HG03108 (cell line): ENCODE measurements around the gene RFLNA.

Experiments used
- ATAC-seq: cut with Tn5 transposase; IDR thresholded peaks from one replicate; pipeline ENCODE4 v1.9.1; 2021; ENCODE audit warnings: moderate library complexity; ENCODE audit not compliant: unreplicated experiment

The RFLNA gene

GRCh38 chr12:124335426-124336183 is 40.7 kb downstream of the RFLNA start:
- no peak for ATAC-seq

DNA sequence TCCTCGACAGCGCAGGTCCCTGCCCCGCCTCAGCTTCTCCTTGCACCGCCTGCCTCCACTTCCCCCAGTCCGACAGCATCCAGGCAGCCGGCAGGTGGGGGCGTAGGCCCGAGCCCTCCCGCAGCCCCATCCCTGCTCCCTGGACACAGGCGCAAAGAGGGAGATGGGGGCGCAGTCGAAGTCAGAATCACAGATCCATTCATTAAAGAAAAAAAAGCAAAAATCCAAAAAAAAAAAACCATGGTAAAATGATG is 41.2 kb downstream of the RFLNA start:
- ATAC-seq, result no peak

- no peak for ATAC-seq
These were observed 42.0 kb downstream of the RFLNA start for GRCh38 chr12:124336742-124337520.

GRCh38 chr12:124337622-124338021 is 42.7 kb downstream of the RFLNA start:
- ATAC-seq, result no peak

GRCh38 chr12:124338448-124338847 is 43.6 kb downstream of the RFLNA start:
- no peak for ATAC-seq

DNA sequence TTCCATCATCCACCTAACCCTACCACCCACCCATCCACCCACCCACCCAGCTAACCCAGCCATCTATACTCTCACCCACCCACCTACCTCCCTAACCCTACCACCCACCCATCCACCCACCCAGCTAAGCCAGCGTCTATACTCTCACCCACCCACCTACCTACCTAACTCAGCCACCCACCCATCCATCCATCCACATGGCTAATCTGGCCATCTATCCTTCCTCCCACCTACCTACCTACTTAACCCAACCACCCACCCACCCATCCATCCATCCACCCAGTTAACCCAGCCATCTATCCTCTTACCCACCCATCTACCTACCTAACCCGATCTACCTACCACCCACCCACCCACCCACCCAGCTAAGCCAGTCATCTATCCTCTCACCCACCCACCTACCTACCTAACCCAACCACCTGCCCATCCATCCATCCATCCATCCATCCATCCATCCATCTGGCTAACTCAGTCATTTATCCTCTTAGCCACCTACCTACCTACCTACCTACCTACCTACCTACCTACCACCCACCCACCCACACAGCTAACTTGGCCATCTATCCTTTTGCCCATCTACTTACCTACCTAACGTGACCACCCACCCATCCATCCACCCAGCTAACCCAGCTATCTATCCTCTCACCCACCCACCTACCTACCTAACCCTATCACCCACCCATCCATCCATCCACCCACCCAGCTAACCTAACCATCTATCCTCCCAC is 44.1 kb downstream of the RFLNA start:
- ATAC-seq, result no peak

DNA sequence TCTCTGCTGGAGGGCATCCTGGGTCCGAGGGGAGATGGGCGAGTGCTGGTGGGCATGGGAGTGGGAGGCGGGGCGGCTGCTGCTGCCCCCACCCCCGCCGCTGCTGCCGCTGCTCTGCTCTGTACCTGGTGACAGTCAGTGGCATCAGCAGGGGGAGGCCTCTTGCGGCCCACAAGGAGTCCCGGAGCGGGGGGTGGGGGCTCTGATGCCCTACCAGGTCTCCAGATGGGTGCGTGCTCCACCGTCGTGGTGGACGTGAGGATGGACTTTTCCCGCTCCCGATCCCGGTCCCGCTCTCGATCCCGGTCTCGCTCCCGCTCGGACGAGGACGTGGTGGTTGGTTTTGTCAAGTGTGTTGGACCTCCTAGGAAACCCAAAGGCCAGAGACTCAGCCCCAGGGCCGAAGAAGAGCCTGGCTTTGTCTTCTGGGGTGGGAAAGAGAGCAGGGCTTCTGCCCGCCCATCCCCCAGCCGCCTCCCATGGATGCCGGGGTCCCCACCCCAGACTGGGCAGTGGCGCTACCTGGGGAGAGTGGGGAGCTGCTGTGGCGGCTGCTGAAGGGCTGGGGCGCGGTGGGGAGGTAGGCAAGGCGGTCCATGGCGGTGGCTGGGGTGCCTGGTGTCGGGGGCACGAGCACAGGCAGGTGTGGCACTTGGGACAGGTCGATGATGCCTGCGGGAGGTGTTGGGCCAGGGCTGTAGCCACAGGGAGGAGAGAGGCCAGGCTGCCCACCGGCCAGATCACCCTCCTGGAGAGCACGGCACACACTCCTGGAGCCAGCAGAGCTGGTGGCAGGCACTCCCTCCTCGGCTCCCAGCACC is 45.4 kb downstream of the RFLNA start:
- no peak for ATAC-seq

DNA sequence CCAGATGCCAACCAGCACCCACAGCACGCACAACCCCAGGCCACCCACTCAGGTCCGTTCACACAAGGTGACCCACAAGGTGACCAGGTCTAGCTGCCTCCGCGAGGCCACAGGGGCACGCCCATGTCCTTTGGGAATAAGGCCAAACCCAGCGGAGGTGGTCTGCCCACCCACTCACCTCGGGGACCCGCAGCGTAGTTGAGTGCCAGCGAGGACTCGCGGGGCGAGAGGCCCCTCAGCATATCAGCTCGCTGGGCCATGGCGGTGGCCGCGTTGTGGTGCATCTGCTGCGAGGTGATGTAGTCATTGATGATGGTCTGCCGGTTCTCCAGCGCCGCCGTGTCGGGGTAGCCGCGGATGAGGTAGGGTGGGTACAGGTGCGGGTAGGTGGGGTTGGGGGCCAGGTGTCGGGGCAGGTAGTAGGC is 46.8 kb downstream of the RFLNA start:
- no peak for ATAC-seq

GRCh38 chr12:124344022-124344421 is 49.1 kb downstream of the RFLNA start:
- no peak for ATAC-seq

DNA sequence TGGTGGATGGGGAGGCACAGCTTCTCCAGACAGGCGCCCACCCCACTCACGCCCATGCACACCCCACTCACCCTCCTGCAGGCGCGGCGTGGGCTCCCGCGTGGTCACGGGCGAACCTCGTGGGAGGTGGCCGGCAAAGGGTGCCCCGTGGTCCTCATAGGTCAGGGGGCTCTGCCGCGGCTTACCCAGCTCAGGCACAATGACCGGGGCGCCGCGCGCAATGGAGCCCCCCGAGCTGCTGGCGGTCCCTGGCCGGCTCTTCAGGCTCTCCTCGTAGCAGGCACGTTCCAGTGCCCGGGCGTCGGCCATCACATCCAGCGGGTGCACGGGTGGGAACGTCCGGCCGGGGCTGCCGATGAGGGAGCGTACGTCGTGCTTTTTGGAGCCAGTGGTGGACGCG is 49.6 kb downstream of the RFLNA start:
- ATAC-seq, result no peak

DNA sequence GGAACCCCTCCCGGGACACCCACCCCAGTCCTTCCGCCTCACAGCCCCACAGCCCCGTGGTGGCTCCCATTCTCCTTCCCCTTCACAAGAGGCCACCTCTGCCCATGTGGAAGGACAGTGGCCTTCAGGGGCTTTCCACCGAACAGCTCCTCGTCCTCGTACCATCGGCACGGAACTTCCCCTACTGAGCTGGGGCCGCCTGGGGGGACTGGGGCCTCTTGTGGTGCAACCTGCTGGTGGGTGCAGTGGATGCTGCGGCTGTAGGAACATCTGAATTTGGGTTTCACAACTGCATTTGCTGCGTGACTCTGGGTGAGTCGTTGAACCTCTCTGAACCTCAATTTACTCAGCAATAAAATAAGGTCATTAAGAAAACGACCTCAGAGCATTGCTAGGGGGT is 50.9 kb downstream of the RFLNA start:
- ATAC-seq, result no peak

DNA sequence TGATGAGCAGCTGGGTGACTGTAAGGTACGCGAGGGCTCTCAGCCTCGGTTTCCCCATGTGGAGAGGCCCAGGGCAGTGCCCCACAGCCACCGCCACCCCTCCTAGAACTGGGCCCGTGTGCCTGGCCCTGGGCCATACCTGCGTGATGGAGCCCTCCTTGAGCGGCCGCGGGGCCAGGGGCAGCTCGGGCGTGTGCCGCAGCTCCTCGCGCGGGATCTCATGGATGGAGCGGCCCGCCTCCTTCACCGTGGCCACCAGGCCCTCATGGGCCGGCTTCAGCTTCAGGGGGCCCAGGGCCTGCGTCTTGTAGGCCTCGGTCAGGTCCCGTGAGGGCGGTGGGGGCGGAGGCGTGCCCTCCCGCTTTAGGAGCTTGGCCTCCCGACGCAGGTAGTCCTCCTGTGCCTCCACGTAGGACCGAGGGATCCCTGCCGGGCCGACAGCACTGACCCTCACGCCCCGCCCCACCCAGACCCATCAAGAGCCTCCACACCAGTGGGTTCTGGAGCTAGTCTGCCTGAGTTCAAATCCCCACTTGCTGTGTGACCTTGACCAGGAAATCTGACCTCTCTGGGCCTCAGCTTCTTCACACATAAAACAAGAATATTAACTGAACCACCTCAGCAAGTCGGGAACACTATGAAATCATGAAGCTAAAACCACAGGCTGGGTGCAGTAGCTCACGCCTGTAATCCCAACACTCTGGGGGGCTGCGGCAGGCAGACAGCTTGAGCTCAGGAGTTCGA is 51.7 kb downstream of the RFLNA start:
- no peak for ATAC-seq

DNA sequence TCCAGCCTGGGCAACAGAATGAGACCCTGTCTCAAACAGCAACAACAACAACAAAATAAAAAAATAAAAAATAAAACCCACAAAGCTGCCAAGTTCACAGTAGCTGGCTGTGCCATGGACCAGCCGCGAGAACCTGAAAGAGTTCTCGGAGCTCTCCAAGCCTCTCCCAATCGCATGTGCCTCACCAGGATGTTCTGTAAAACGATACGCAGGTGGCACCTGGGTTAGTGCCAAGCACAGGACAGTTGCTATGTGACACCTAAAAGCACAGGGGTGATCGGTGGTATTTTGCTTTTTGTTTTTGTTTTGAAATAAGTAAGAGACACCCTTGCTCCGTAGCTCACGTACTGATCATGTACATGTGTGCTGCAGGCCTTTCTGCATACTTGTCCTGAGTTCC is 52.4 kb downstream of the RFLNA start:
- ATAC-seq, result no peak

GRCh38 chr12:124347805-124348658 is 53.1 kb downstream of the RFLNA start:
- ATAC-seq, result no peak

- ATAC-seq, result no peak
These were observed 53.9 kb downstream of the RFLNA start for GRCh38 chr12:124348659-124349380.

GRCh38 chr12:124350491-124350890 is 55.6 kb downstream of the RFLNA start:
- no peak for ATAC-seq

DNA sequence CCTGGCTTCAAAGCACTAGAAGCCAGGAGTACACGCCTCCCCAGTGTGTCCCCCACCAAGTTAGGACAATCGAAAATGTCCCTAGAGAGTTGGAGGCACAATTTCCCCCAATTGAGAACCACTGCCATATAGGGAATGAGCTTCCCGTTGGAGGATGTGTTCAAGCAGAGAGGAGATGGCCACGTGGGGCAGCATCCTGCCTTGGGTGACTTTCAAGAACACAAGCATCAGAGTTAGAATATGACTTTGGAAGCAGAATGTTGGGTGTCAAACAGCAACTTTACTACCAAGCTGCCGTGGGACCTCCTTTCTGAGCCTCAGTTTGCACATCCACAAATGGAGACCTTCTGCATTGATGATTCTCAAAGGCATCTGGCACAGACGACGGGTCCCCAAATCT is 56.5 kb downstream of the RFLNA start:
- no peak for ATAC-seq

DNA sequence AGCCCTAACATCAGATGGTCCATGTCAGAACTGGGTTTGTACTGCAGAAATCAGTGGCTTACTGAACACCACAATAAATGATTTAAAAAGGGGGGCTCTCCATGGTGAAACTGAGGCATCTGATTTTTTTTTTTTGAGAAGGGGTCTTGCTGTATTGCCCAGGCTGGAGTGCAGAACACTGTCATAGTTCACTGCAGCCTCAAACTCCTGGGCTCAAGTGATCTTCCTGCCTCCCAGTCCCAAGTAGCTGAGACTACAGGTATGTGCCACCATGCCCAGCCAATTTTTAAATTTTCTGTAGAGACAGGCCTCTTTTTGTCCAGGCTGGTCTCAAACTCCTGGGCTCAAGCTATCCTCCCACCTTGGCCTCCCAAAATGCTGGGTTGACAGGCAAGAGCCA is 57.4 kb downstream of the RFLNA start:
- no peak for ATAC-seq

DNA sequence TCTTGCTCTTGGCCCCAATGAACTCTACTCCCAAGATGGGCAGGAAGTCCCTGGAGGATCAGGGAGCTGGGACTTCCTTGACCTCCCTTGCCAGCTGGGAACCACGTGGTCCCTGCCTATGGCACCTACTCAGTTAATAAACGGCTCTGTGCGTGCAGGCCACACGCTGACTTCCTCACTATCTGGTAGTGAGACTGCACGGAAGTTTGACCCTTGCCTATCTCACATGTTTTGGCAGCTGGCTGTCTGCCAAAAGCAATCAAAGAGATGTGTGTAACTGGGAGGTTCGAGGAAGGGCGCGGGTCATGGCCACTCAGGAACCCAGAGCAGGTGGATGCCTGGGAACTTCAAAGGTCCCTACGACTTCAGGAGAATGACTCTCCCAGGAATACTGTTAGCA is 57.9 kb downstream of the RFLNA start:
- ATAC-seq, result no peak
